GM18867 (cell line): Measurements from ENCODE around the gene IP6K3.

Experiments used
- ATAC-seq: cut with Tn5 transposase; IDR thresholded peaks from one replicate; pipeline ENCODE4 v1.9.1; 2021; ENCODE audit warnings: mild to moderate bottlenecking, moderate library complexity; ENCODE audit not compliant: unreplicated experiment

IP6K3 gene

GRCh38 chr6:33724102-33725023 lies 22.3 kb downstream of the IP6K3 start:
- no peak for ATAC-seq

GRCh38 chr6:33723371-33724085 lies 23.2 kb downstream of the IP6K3 start:
- no peak for ATAC-seq

- ATAC-seq = no peak
These were observed 24.5 kb downstream of the IP6K3 start for GRCh38 chr6:33722103-33722623.

- ATAC-seq = no peak
These were observed 25.2 kb downstream of the IP6K3 start for GRCh38 chr6:33721508-33721907.

- no peak for ATAC-seq
These were observed 25.7 kb downstream of the IP6K3 start for GRCh38 chr6:33720998-33721397.

GRCh38 chr6:33719326-33719987 lies 27.2 kb downstream of the IP6K3 start:
- ATAC-seq = no peak

- ATAC-seq = no peak
These were observed 28.0 kb downstream of the IP6K3 start for GRCh38 chr6:33718713-33719112.

- no peak for ATAC-seq
These were observed 28.7 kb downstream of the IP6K3 start for GRCh38 chr6:33717934-33718455.

GRCh38 chr6:33716890-33717632 lies 29.6 kb downstream of the IP6K3 start:
- no peak for ATAC-seq

GRCh38 chr6:33716379-33716778 lies 30.3 kb downstream of the IP6K3 start:
- no peak for ATAC-seq

- no peak for ATAC-seq
These were observed 32.2 kb downstream of the IP6K3 start for GRCh38 chr6:33714385-33715040.

GRCh38 chr6:33713786-33714185 lies 32.9 kb downstream of the IP6K3 start:
- no peak for ATAC-seq

- no peak for ATAC-seq
These were observed 33.8 kb downstream of the IP6K3 start for GRCh38 chr6:33712914-33713313.

- ATAC-seq = peak; percentile 83
These were observed 35.3 kb downstream of the IP6K3 start, which contains the start of gene UQCC2 for GRCh38 chr6:33711140-33712129. Gene UQCC2, minus strand, starts transcription at chr6:33711700. Its CDS starts 14 bp downstream, at chr6:33711686.

- ATAC-seq = no peak
These were observed 36.2 kb downstream of the IP6K3 start for GRCh38 chr6:33710296-33711121.

- ATAC-seq = no peak
These were observed 37.0 kb downstream of the IP6K3 start for GRCh38 chr6:33709605-33710295.
